Parathyroid adenoma (tissue), 2 donors: Measurements from ENCODE around the gene ZNF318.

Experiments used
- H2AFZ ChIP-seq: fragments of 300-600 bp; sonication (generic); one replicate; pipeline ENCODE4 v1.7.0; 2017; ENCODE audit warnings: antibody characterized with exemption, mild to moderate bottlenecking
- H3K27ac ChIP-seq: fragments of 300-600 bp; sonication (generic); one replicate; pipeline ENCODE4 v1.7.0; 2017
- H3K27me3 ChIP-seq: fragments of 300-600 bp; sonication (generic); one replicate; pipeline ENCODE4 v1.7.0; 2017; ENCODE audit warnings: low read length; ENCODE audit not compliant: control insufficient read depth, insufficient read depth
- H3K36me3 ChIP-seq: fragments of 300-600 bp; sonication (generic); one replicate; pipeline ENCODE4 v1.7.0; 2017; ENCODE audit warnings: low read length; ENCODE audit not compliant: control insufficient read depth, insufficient read depth
- H3K4me1 ChIP-seq: fragments of 300-600 bp; sonication (generic); one replicate; pipeline ENCODE4 v1.7.0; 2017; ENCODE audit warnings: control low read depth
- H3K4me2 ChIP-seq: fragments of 300-600 bp; sonication (generic); one replicate; pipeline ENCODE4 v1.7.0; 2017; ENCODE audit warnings: low read length
- H3K4me3 ChIP-seq: fragments of 300-600 bp; sonication (generic); one replicate; pipeline ENCODE4 v1.7.0; 2017; ENCODE audit warnings: low read depth, low read length
- H3K79me2 ChIP-seq: fragments of 300-600 bp; sonication (generic); one replicate; pipeline ENCODE4 v1.7.0; 2017; ENCODE audit warnings: control low read depth
- H3K9ac ChIP-seq: fragments of 300-600 bp; sonication (generic); one replicate; pipeline ENCODE4 v1.7.0; 2017; ENCODE audit warnings: mild to moderate bottlenecking
- H3K9me3 ChIP-seq: fragments of 300-600 bp; sonication (generic); one replicate; pipeline ENCODE4 v1.7.0; 2017; ENCODE audit warnings: low read length; ENCODE audit not compliant: control insufficient read depth
- TF ChIP-seq, protein P1 (sequence below): fragments of 300-600 bp; sonication (generic); IDR thresholded peaks from one replicate; pipeline ENCODE4 v1.7.0; 2017; ENCODE audit warnings: antibody characterized with exemption, mild to moderate bottlenecking
- donor health status: primary hyperparathyroidism.

The ZNF318 gene

DNA sequence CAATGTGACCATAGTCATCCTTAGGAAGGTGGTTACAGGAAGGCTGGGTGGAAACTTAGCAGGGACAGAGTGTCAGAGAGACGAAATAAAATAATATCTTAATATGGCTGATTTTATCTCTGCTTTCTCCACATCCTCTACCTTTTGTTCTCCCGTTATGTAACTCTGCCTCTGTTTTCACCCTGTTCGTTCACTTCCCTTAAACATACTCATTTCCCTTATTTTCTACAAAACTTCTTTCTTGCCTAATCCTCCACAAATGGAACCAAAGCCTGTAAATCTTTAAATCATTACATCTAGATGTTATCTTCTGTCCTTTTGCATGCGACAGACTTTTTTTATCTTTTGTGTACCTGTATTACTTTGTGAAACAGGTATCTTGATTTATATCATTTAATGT, 37.6 kb downstream of the ZNF318 start:
- no peak overlapping the region for H3K9ac ChIP-seq
- no peaks in the 10 kb centered on the region for H3K79me2 ChIP-seq
- H3K4me2 ChIP-seq: no peak overlapping the region
- H3K36me3 ChIP-seq: no peaks in the 10 kb centered on the region
- H3K9me3 ChIP-seq: no peaks in the 10 kb centered on the region
- H2AFZ ChIP-seq: no peak overlapping the region
- no peak overlapping the region for H3K4me3 ChIP-seq
- H3K27ac ChIP-seq: no peak overlapping the region
- TF ChIP-seq, protein P1, sequence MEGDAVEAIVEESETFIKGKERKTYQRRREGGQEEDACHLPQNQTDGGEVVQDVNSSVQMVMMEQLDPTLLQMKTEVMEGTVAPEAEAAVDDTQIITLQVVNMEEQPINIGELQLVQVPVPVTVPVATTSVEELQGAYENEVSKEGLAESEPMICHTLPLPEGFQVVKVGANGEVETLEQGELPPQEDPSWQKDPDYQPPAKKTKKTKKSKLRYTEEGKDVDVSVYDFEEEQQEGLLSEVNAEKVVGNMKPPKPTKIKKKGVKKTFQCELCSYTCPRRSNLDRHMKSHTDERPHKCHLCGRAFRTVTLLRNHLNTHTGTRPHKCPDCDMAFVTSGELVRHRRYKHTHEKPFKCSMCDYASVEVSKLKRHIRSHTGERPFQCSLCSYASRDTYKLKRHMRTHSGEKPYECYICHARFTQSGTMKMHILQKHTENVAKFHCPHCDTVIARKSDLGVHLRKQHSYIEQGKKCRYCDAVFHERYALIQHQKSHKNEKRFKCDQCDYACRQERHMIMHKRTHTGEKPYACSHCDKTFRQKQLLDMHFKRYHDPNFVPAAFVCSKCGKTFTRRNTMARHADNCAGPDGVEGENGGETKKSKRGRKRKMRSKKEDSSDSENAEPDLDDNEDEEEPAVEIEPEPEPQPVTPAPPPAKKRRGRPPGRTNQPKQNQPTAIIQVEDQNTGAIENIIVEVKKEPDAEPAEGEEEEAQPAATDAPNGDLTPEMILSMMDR: no peak
- no peaks in the 10 kb centered on the region for H3K27me3 ChIP-seq
- H3K4me1 ChIP-seq: no peaks in the 10 kb centered on the region

DNA sequence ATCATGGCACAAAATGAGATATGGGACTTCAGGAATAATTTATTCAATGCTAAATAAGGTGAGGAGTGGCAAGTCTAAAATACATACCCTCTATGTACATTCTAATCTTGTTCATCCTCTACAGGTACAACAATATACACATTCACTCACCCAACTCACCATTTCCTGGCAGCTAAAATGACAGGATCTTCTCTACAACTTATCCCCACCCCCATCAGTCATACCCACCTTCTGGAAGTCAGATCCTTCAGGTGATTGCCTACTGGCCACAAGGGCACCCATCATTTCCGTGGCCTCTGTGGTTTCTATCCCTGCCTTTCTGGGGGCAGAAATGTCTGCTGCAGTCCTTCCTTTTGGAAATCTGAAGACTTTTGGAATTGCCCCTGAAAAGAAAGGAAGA, 38.0 kb downstream of the ZNF318 start:
- no peaks in the 10 kb centered on the region for H3K79me2 ChIP-seq
- no peak overlapping the region for H3K4me3 ChIP-seq
- no peaks in the 10 kb centered on the region for H3K9me3 ChIP-seq
- H3K27me3 ChIP-seq: no peaks in the 10 kb centered on the region
- no peak overlapping the region for H2AFZ ChIP-seq
- H3K36me3 ChIP-seq: no peaks in the 10 kb centered on the region
- H3K4me2 ChIP-seq: no peak overlapping the region
- H3K4me1 ChIP-seq: no peaks in the 10 kb centered on the region
- TF ChIP-seq, protein P1: no peak
- H3K9ac ChIP-seq: no peak overlapping the region
- H3K27ac ChIP-seq: no peak overlapping the region

DNA sequence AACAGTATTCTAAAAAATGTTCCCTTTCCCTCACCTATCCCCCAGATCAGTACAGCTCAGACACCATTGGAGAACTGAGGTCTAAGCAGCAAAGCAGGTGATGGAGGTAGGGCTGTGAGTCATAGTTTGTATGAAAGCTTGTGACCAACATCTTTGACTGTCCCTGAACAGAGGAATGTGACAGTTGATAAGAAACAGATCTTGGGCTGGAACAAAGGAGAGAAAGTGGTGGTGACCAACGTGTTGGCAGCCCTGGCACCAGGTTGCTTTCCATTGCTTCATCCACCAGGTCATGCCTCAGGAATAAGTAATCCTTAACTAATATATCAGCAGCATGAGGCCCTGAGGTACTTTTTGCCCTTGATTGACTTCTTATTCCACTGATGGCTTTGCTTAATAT, 40.9 kb downstream of the ZNF318 start:
- TF ChIP-seq, protein P1: no peak
- H2AFZ ChIP-seq: no peak overlapping the region
- H3K27ac ChIP-seq: no peak overlapping the region

DNA sequence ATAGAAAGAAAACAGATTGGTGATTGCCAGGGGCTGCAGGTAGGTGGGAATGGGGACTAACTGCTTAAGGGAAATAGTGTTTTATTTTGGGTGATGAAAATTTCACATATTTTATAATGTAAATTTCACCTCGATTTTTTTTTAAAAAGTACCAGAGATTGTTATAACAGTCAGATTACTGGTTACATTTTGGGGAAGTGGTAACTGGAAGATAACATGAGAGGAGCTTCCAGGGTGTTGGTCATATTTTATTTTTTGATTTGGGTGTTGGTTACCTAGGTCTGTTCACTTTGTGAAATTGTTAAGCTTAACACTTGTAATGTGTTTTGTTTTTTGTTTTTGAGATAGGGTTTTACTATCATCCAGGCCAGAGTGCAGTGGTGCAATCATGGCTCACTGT, 43.6 kb downstream of the ZNF318 start:
- Histone ChIP-seq H3K27me3 (no peaks in the 10 kb centered on the region), H3K4me2 (no peak overlapping the region), H3K27ac (no peak overlapping the region), H3K36me3 (no peaks in the 10 kb centered on the region), H3K9me3 (no peaks in the 10 kb centered on the region), H3K9ac (no peak overlapping the region), H3K79me2 (no peaks in the 10 kb centered on the region), H3K4me3 (no peak overlapping the region), H2AFZ (no peak overlapping the region), H3K4me1 (no peaks in the 10 kb centered on the region)
- TF ChIP-seq, protein P1: no peak

More for the DNA sequence above, 40.9 kb downstream of the ZNF318 start:
- no peaks in the 10 kb centered on the region for H3K79me2 ChIP-seq
- H3K36me3 ChIP-seq: no peaks in the 10 kb centered on the region
- no peaks in the 10 kb centered on the region for H3K4me1 ChIP-seq
- H3K4me3 ChIP-seq: no peak overlapping the region
- H3K9ac ChIP-seq: no peak overlapping the region
- no peak overlapping the region for H3K4me2 ChIP-seq
- no peaks in the 10 kb centered on the region for H3K27me3 ChIP-seq
- no peaks in the 10 kb centered on the region for H3K9me3 ChIP-seq

DNA sequence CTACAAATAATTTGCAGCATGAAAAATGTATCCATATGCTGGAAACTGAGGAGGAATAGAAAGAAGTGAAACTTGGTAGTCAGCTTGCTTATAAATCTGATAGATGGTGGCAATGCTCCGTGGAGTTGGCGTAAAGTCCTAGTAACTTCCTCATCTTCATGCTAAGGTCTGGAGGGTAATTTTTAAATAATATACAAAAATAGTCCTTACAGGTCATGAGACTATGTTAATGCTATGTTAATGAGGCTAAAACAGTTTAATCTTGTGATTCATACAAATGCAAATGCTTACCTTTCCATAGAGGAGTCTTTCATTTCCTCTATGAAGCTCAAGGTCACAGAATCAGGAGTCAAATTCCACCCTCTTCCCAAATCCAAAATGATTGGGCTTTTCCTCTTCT, 51.4 kb downstream of the ZNF318 start:
- no peak overlapping the region for H3K4me3 ChIP-seq
- H3K9me3 ChIP-seq: no peaks in the 10 kb centered on the region
- no peak overlapping the region for H3K4me2 ChIP-seq
- H3K27me3 ChIP-seq: no peaks in the 10 kb centered on the region
- no peaks in the 10 kb centered on the region for H3K36me3 ChIP-seq
- H3K79me2 ChIP-seq: no peaks in the 10 kb centered on the region
- no peaks in the 10 kb centered on the region for H3K4me1 ChIP-seq
- H3K27ac ChIP-seq: no peak overlapping the region
- H2AFZ ChIP-seq: no peak overlapping the region
- H3K9ac ChIP-seq: no peak overlapping the region
- TF ChIP-seq, protein P1: no peak
